HEK293 (cell line): ENCODE data around the gene RPS6KA2.

Source experiments
- CTCF ChIA-PET: fragments of 350-600 bp; formaldehyde crosslinking; extraction: SDS; loops from one replicate; lab custom pipeline; 2021; ENCODE audit warnings: antibody characterized with exemption; lab: Yijun Ruan, JAX
- POLR2A ChIA-PET: fragments of 300-600 bp; formaldehyde crosslinking; extraction: SDS; loops from one replicate; lab custom pipeline; 2020; ENCODE audit warnings: antibody characterized with exemption, inconsistent platforms; lab: Yijun Ruan, JAX
- H3K27ac ChIP-seq: fragments of 200-500 bp; sonication (Bioruptor generic); 2 replicates; pipeline ENCODE4 v1.5.1; 2014; ENCODE audit warnings: low read depth, low read length, control low read depth, inconsistent platforms; ENCODE audit errors: extremely low read depth
- H3K36me3 ChIP-seq, 2 experiments: fragments of 200-500 bp in 1 of 2; sonication (Bioruptor generic) in 1 of 2; 1 replicate in 1 of 2; 2 replicates in 1 of 2; pipeline ENCODE4 v1.5.1; 2014 to 2017; ENCODE audit warnings: inconsistent platforms in 2 of 2, low read length in 2 of 2; ENCODE audit not compliant: control insufficient read depth in 2 of 2, insufficient read depth in 1 of 2
- H3K4me1 ChIP-seq: fragments of 200-500 bp; sonication (Bioruptor generic); 2 replicates; pipeline ENCODE4 v1.5.1; 2014; ENCODE audit warnings: mild to moderate bottlenecking, low read length, inconsistent platforms; ENCODE audit not compliant: control insufficient read depth, insufficient read depth
- H3K4me3 ChIP-seq: 2 replicates; pipeline ENCODE4 v1.5.1; 2011; ENCODE audit warnings: low read depth, mild to moderate bottlenecking, control low read depth, low read length, moderate library complexity
- H3K9me3 ChIP-seq: fragments of 200-500 bp; sonication (Bioruptor generic); 2 replicates; pipeline ENCODE4 v1.5.1; 2014; ENCODE audit warnings: low read depth, low read length, inconsistent platforms; ENCODE audit not compliant: control insufficient read depth, insufficient read depth
- GLIS2 ChIP-seq: fragments of 450-650 bp; formaldehyde crosslinking; IDR thresholded peaks from 2 replicates; pipeline ENCODE4 v1.5.1; 2016; ENCODE audit warnings: missing biosample characterization, missing genetic modification characterization
- KLF9 ChIP-seq: fragments of 450-650 bp; formaldehyde crosslinking; IDR thresholded peaks from 2 replicates; pipeline ENCODE4 v1.5.1; 2016; ENCODE audit warnings: missing biosample characterization, missing genetic modification characterization, low read depth
- PBX3 ChIP-seq: sonication (generic); formaldehyde crosslinking; IDR thresholded peaks from 2 replicates; pipeline ENCODE4 v1.8.1; 2022; ENCODE audit warnings: mild to moderate bottlenecking, moderate library complexity, missing genetic modification reagents
- SCRT1 ChIP-seq: fragments of 450-650 bp; formaldehyde crosslinking; IDR thresholded peaks from 2 replicates; pipeline ENCODE4 v1.5.1; 2016; ENCODE audit warnings: missing biosample characterization, missing genetic modification characterization, borderline replicate concordance
- ZBTB10 ChIP-seq: fragments of 450-650 bp; formaldehyde crosslinking; IDR thresholded peaks from 2 replicates; pipeline ENCODE4 v1.5.1; 2016; ENCODE audit warnings: missing biosample characterization, missing genetic modification characterization
- ZEB2 ChIP-seq: fragments of 450-650 bp; formaldehyde crosslinking; IDR thresholded peaks from 2 replicates; pipeline ENCODE4 v1.5.1; 2016; ENCODE audit warnings: missing biosample characterization, missing genetic modification characterization
- ZNF175 ChIP-seq: fragments of 450-650 bp; formaldehyde crosslinking; IDR thresholded peaks from 2 replicates; pipeline ENCODE4 v1.5.1; 2016; ENCODE audit warnings: missing biosample characterization, missing genetic modification characterization
- ZNF18 ChIP-seq: fragments of 450-650 bp; formaldehyde crosslinking; IDR thresholded peaks from 2 replicates; pipeline ENCODE4 v1.5.1; 2016; ENCODE audit warnings: missing biosample characterization, missing genetic modification characterization
- ZNF248 ChIP-seq: fragments of 450-650 bp; formaldehyde crosslinking; IDR thresholded peaks from 2 replicates; pipeline ENCODE4 v1.5.1; 2017; ENCODE audit warnings: missing biosample characterization, missing genetic modification characterization
- ZNF341 ChIP-seq: fragments of 450-650 bp; formaldehyde crosslinking; IDR thresholded peaks from 2 replicates; pipeline ENCODE4; 2016; ENCODE audit warnings: low read depth, missing biosample characterization, missing genetic modification characterization
- ZNF350 ChIP-seq: fragments of 450-650 bp; formaldehyde crosslinking; IDR thresholded peaks from 2 replicates; pipeline ENCODE4 v1.5.0; 2017; ENCODE audit warnings: missing biosample characterization, mild to moderate bottlenecking, missing genetic modification characterization
- ZNF354C ChIP-seq: fragments of 450-650 bp; formaldehyde crosslinking; IDR thresholded peaks from 2 replicates; pipeline ENCODE4 v1.5.1; 2016; ENCODE audit warnings: missing biosample characterization, missing genetic modification characterization, low read depth, borderline replicate concordance
- ZNF362 ChIP-seq: fragments of 450-650 bp; formaldehyde crosslinking; IDR thresholded peaks from 2 replicates; pipeline ENCODE4 v1.5.1; 2016; ENCODE audit warnings: missing biosample characterization, missing genetic modification characterization
- ZNF404 ChIP-seq: fragments of 450-650 bp; formaldehyde crosslinking; IDR thresholded peaks from 2 replicates; pipeline ENCODE4 v1.5.1; 2017; ENCODE audit warnings: missing biosample characterization, missing genetic modification characterization
- ZNF433 ChIP-seq: fragments of 450-650 bp; formaldehyde crosslinking; IDR thresholded peaks from 2 replicates; pipeline ENCODE4 v1.5.1; 2016; ENCODE audit warnings: missing biosample characterization, missing genetic modification characterization, low read depth
- ZNF555 ChIP-seq: fragments of 450-650 bp; formaldehyde crosslinking; conservative IDR thresholded peaks from 2 replicates; pipeline ENCODE4 v1.5.1; 2017; ENCODE audit warnings: missing biosample characterization, mild to moderate bottlenecking, missing genetic modification characterization, inconsistent platforms
- ZNF585B ChIP-seq: fragments of 450-650 bp; formaldehyde crosslinking; IDR thresholded peaks from 2 replicates; pipeline ENCODE4 v1.5.1; 2016; ENCODE audit warnings: missing biosample characterization, missing genetic modification characterization
- ZNF639 ChIP-seq: fragments of 450-650 bp; formaldehyde crosslinking; IDR thresholded peaks from 2 replicates; pipeline ENCODE4 v1.5.1; 2016; ENCODE audit warnings: missing biosample characterization, missing genetic modification characterization
- ZSCAN4 ChIP-seq: fragments of 450-650 bp; formaldehyde crosslinking; IDR thresholded peaks from 2 replicates; pipeline ENCODE4 v1.5.1; 2017; ENCODE audit warnings: missing biosample characterization, missing genetic modification characterization

Gene RPS6KA2

GRCh38 chr6:166412911-166413384 is 214.1 kb downstream of the RPS6KA2 start:
- TF ChIP-seq ZNF248 (tag by site-specific recombination) (no peak), ZNF404 (tag by site-specific recombination) (no peak), ZNF362 (tag by site-specific recombination) (no peak), SCRT1 (tag by site-specific recombination) (no peak), ZNF555 (tag by site-specific recombination) (no peak), ZBTB10 (no peak), ZNF354C (tag by site-specific recombination) (no peak), ZNF585B (tag by site-specific recombination) (no peak), ZNF433 (tag by site-specific recombination) (no peak), ZNF350 (tag by site-specific recombination) (no peak), ZNF175 (tag by site-specific recombination) (no peak), PBX3 (CRISPR knock-in tag) (no peak), ZNF639 (tag by site-specific recombination) (no peak), GLIS2 (tag by site-specific recombination) (no peak), ZSCAN4 (tag by site-specific recombination) (no peak)
- POLR2A ChIA-PET, result no interaction called here
- CTCF ChIA-PET, result no interaction called here
- Histone ChIP-seq H3K9me3 (no peaks in the 10 kb centered on the region), H3K36me3 (no peaks in the 10 kb centered on the region; a peak in 1 of 3 replicates), H3K4me3 (no peak overlapping the region), H3K4me1 (no peaks in the 10 kb centered on the region), H3K27ac (no peak overlapping the region)

GRCh38 chr6:166412156-166412910 is 214.7 kb downstream of the RPS6KA2 start:
- Histone ChIP-seq H3K27ac (no peak overlapping the region), H3K4me3 (no peak overlapping the region), H3K9me3 (no peaks in the 10 kb centered on the region), H3K4me1 (no peaks in the 10 kb centered on the region), H3K36me3 (no peaks in the 10 kb centered on the region; a peak in 1 of 3 replicates)
- POLR2A ChIA-PET, result no interaction called here
- TF ChIP-seq ZNF18 (tag by site-specific recombination) (no peak), ZEB2 (no peak), ZNF404 (tag by site-specific recombination) (no peak), ZNF341 (tag by site-specific recombination) (no peak), KLF9 (tag by site-specific recombination) (no peak)
- CTCF ChIA-PET, result no interaction called here
